Measurements from ENCODE around the gene MYL10.

GRCh38 chr7:101588131-101588935, 40.8 kb downstream of the MYL10 start:
- TF ChIP-seq MAZ (IDR thresholded peaks at IDR 0.05; ENCODE audit: borderline replicate concordance, low read depth, low read length) (no peak), ZNF302 (CRISPR knock-in tag; IDR thresholded peaks at IDR 0.05) (no peak), CTCF (IDR thresholded peaks at IDR 0.05) (no peak), BHLHE40 (IDR thresholded peaks at IDR 0.05; ENCODE audit: low read depth, low read length) (no peak), POLR2A (IDR thresholded peaks at IDR 0.05; ENCODE audit: low read length) (no peak), NPAS2 (CRISPR knock-in tag; IDR thresholded peaks at IDR 0.05; ENCODE audit: borderline replicate concordance) (no peak), GATA3 (IDR thresholded peaks at IDR 0.05; ENCODE audit: borderline replicate concordance) (no peak), RAD21 (conservative IDR thresholded peaks at IDR 0.05 in 1 of 2, IDR thresholded peaks at IDR 0.05 in 1 of 2) (no peak), EP300 (IDR thresholded peaks at IDR 0.05) (no peak), TP53 (CRISPR knock-in tag; IDR thresholded peaks at IDR 0.05) (no peak)
- TF ChIP-seq, protein P1, sequence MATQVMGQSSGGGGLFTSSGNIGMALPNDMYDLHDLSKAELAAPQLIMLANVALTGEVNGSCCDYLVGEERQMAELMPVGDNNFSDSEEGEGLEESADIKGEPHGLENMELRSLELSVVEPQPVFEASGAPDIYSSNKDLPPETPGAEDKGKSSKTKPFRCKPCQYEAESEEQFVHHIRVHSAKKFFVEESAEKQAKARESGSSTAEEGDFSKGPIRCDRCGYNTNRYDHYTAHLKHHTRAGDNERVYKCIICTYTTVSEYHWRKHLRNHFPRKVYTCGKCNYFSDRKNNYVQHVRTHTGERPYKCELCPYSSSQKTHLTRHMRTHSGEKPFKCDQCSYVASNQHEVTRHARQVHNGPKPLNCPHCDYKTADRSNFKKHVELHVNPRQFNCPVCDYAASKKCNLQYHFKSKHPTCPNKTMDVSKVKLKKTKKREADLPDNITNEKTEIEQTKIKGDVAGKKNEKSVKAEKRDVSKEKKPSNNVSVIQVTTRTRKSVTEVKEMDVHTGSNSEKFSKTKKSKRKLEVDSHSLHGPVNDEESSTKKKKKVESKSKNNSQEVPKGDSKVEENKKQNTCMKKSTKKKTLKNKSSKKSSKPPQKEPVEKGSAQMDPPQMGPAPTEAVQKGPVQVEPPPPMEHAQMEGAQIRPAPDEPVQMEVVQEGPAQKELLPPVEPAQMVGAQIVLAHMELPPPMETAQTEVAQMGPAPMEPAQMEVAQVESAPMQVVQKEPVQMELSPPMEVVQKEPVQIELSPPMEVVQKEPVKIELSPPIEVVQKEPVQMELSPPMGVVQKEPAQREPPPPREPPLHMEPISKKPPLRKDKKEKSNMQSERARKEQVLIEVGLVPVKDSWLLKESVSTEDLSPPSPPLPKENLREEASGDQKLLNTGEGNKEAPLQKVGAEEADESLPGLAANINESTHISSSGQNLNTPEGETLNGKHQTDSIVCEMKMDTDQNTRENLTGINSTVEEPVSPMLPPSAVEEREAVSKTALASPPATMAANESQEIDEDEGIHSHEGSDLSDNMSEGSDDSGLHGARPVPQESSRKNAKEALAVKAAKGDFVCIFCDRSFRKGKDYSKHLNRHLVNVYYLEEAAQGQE (IDR thresholded peaks at IDR 0.05) = no peak
- TF ChIP-seq, protein P2, sequence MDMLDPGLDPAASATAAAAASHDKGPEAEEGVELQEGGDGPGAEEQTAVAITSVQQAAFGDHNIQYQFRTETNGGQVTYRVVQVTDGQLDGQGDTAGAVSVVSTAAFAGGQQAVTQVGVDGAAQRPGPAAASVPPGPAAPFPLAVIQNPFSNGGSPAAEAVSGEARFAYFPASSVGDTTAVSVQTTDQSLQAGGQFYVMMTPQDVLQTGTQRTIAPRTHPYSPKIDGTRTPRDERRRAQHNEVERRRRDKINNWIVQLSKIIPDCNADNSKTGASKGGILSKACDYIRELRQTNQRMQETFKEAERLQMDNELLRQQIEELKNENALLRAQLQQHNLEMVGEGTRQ (IDR thresholded peaks at IDR 0.05) = no peak

Measured in A549 (cell line).